NB4 (cell line): Measurements from ENCODE around the gene CDC73.
"Not testable (repeated sequence)": the region's sequence is repeated elsewhere in the genome, so short reads cannot be mapped to it uniquely, and the experiment has no call there.

Experiments
- DNase-seq: peaks from one replicate; pipeline ENCODE4 v3.0.0; 2010; ENCODE audit warnings: low read depth
- H3K4me3 ChIP-seq: one replicate; pipeline ENCODE4 v1.5.1; 2011; ENCODE audit warnings: mild to moderate bottlenecking, low read depth, low read length, moderate library complexity
- MAX ChIP-seq: IDR thresholded peaks from 2 replicates; pipeline ENCODE4 v1.6.1; 2011; ENCODE audit warnings: low read depth, low read length
- MYC ChIP-seq: IDR thresholded peaks from 2 replicates; pipeline ENCODE4 v1.6.1; 2011; ENCODE audit warnings: low read depth, low read length
- POLR2A ChIP-seq: IDR thresholded peaks from 2 replicates; pipeline ENCODE4 v1.6.1; 2011; ENCODE audit warnings: mild to moderate bottlenecking; ENCODE audit not compliant: insufficient read length; ENCODE audit errors: extremely low read depth
- TF ChIP-seq, protein P1 (sequence below): IDR thresholded peaks from one replicate; pipeline ENCODE4 v1.5.1; 2012; ENCODE audit warnings: low read depth, low read length

CDC73 gene

DNA sequence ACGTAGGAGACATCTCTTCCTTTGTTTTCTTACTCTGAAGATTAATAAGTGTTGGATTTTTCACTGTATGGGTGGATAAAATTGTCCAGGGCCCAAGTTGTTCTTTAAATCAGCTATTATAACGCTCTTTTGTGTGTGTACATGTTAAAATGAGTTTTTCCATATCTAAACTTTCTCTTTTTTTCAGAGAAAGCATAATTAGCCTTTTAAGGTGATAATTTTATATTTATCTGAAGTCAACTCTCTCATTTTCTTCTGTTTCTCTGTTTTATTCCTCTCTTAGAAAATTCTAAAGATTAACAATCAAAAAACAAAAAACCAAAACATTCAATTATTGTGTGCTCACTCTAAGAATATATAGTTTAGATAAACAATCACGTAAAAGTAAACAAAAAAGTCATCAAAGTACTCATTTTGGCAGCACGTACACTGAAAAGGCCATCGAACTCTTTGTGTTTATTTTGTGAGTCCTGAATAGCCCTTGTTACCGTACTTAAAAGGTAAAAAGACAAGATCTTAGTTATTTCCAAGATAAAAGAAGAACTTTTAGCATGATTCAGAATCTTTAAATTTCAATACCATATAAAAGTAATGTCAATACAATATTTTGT is 7.2 kb upstream of the CDC73 start:
- no peak overlapping the region for H3K4me3 ChIP-seq
- no peak for TF ChIP-seq MAX
- no peak for TF ChIP-seq MYC
- TF ChIP-seq POLR2A: no peak
- TF ChIP-seq, protein P1, sequence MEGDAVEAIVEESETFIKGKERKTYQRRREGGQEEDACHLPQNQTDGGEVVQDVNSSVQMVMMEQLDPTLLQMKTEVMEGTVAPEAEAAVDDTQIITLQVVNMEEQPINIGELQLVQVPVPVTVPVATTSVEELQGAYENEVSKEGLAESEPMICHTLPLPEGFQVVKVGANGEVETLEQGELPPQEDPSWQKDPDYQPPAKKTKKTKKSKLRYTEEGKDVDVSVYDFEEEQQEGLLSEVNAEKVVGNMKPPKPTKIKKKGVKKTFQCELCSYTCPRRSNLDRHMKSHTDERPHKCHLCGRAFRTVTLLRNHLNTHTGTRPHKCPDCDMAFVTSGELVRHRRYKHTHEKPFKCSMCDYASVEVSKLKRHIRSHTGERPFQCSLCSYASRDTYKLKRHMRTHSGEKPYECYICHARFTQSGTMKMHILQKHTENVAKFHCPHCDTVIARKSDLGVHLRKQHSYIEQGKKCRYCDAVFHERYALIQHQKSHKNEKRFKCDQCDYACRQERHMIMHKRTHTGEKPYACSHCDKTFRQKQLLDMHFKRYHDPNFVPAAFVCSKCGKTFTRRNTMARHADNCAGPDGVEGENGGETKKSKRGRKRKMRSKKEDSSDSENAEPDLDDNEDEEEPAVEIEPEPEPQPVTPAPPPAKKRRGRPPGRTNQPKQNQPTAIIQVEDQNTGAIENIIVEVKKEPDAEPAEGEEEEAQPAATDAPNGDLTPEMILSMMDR: no peak
- DNase-seq: no peak

DNA sequence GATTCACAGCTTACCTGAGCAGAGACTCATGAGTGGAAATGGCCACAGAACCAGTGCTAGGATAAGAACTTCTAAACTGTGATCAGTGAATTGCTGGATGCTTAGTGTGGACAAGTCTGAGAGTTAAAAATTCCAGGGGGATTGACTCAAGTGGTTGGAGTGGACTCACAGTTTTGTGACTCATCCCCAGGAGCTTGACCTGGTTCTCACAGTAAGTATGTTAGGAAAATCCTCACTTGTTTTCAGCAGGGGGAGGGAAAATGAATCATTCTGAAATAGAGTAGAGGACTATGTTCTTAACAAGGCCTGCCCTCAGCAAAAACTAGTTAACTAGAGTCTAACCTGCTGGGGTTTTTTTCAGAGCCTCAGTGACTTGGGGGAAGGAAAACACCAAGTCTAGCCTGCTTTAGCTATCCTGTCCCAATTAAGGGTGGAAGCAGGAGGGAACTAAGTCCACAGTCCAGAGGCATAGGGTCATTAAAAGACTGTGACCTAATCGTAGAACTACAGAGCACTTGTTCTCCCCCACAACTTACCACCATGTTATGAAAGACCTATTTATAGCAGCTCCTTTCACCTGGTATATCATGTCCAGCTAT is 6.1 kb upstream of the CDC73 start:
- peak; percentile 13 for DNase-seq
- TF ChIP-seq POLR2A (no peak), MYC (no peak), MAX (no peak)
- TF ChIP-seq, protein P1: no peak
- H3K4me3 ChIP-seq: no peak overlapping the region

GRCh38 chr1:193117167-193117566 is 4.7 kb upstream of the CDC73 start:
- not testable (repeated sequence) for DNase-seq, H3K4me3 ChIP-seq

GRCh38 chr1:193118194-193118593 is 3.6 kb upstream of the CDC73 start:
- TF ChIP-seq POLR2A (no peak), MYC (no peak)
- no peak for DNase-seq
- no peak overlapping the region for H3K4me3 ChIP-seq

DNA sequence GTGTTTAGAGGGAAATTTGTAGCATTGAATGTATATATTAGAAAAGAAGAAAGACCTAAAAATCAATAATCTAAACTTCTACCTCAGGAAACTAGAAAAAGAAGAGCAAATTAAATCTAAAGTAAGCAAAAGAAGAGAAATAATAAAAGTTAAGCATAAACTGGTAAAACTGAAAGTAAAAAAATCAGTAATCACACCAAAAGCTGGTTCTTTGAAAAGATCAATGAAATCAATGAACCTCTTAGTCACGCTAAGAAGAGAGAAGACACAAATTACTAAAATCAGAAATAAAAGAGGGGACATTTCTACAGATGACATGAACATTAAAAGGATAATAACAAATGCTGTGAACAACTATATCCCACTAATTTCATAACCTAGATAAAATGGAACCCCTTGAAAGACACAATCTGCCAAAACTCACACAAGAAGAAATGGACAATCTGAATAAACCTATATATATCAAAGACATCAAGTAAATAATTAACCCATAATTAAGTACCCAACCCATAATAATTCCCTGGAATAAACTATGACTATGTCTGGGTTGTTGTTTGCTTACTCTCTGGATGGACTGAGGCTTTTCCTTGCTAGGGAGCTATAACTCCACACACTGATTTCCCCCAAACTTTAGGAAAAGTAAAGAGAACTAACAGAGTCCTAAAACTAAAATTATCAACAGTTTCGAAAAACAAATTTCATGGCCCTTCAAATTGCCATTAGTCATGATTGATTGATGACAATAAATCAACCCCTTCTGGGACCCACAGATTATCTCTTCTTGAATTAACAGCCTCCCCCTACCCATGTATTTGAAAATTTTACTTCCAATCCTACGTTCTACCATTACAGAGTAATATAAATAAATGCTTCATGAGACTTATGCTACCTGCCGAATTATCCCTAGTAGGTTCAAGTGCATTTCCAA is 2.8 kb upstream of the CDC73 start:
- TF ChIP-seq MYC (no peak), MAX (no peak), POLR2A (no peak)
- TF ChIP-seq, protein P1: no peak
- no peak for DNase-seq
- no peak overlapping the region for H3K4me3 ChIP-seq

GRCh38 chr1:193120604-193121166 is 1.1 kb upstream of the CDC73 start:
- no peak for DNase-seq
- no peak for TF ChIP-seq MYC
- TF ChIP-seq MAX: no peak
- TF ChIP-seq, protein P1: no peak
- TF ChIP-seq POLR2A: no peak
- H3K4me3 ChIP-seq: peak overlapping the region; percentile 99
